Stimulated activated CD8-positive, alpha-beta memory T cell treated with anti-CD3 and anti-CD28 coated beads, Interleukin-4, amount 100 ng/mL, for 24 hours (primary cell): Measurements from ENCODE around the gene ACOT12.

ENCODE experiments used
- DNase-seq: peaks from one replicate; pipeline ENCODE4 v3.0.0-alpha.2; 2020; ENCODE audit warnings: low read depth

The ACOT12 gene

GRCh38 chr5:81288021-81288433, 105.9 kb downstream of the ACOT12 start:
- DNase-seq: no peak

GRCh38 chr5:81286059-81286617, 107.8 kb downstream of the ACOT12 start:
- no peak for DNase-seq

DNA sequence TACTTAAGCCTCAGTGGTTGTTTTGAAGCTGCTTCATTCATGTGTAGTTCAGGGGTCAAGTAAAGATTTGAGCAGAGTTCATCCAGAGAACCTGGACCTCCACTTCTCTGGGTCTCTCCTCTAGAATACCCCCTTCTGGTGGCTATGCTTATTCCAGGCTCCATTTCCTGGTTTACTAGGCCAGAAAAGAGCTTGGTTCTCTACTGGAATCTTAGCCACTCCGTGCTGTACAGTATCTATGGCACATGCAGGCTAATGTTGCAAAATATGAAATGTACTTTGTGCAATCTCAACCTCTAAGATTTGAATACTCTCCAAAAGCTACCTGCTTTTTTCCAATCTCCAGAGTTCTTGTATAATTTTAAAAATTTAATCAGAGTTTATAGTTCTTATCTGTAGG, 110.0 kb downstream of the ACOT12 start:
- DNase-seq: no peak
